HG03378 (cell line): ENCODE results near the gene HEG1.

Experiments
- ATAC-seq: cut with Tn5 transposase; IDR thresholded peaks from one replicate; pipeline ENCODE4 v1.9.1; 2021; ENCODE audit warnings: mild to moderate bottlenecking, moderate library complexity; ENCODE audit not compliant: unreplicated experiment

The HEG1 gene

GRCh38 chr3:124993466-124993865 is 62.3 kb downstream of the HEG1 start:
- ATAC-seq = no peak

- ATAC-seq = no peak
Measured at GRCh38 chr3:124992041-124992440, 63.8 kb downstream of the HEG1 start.

GRCh38 chr3:124986192-124987143 is 69.3 kb downstream of the HEG1 start:
- no peak for ATAC-seq

GRCh38 chr3:124985349-124985748 is 70.4 kb downstream of the HEG1 start:
- ATAC-seq = no peak

GRCh38 chr3:124984754-124985153 is 71.0 kb downstream of the HEG1 start:
- ATAC-seq = no peak

GRCh38 chr3:124982855-124983254 is 72.9 kb downstream of the HEG1 start:
- ATAC-seq = no peak

GRCh38 chr3:124981472-124981871 is 74.3 kb downstream of the HEG1 start:
- ATAC-seq = no peak

GRCh38 chr3:124978627-124979026 is 77.2 kb downstream of the HEG1 start:
- no peak for ATAC-seq

- no peak for ATAC-seq
Measured at GRCh38 chr3:124976383-124976782, 79.4 kb downstream of the HEG1 start.

GRCh38 chr3:124974691-124975090 is 81.1 kb downstream of the HEG1 start:
- ATAC-seq = no peak

- ATAC-seq = no peak
Measured at GRCh38 chr3:124973290-124973689, 82.5 kb downstream of the HEG1 start.

GRCh38 chr3:124972457-124972856 is 83.3 kb downstream of the HEG1 start:
- no peak for ATAC-seq

- no peak for ATAC-seq
Measured at GRCh38 chr3:124969963-124970722, 85.7 kb downstream of the HEG1 start.

- ATAC-seq = no peak
Measured at GRCh38 chr3:124969190-124969589, 86.6 kb downstream of the HEG1 start.

- ATAC-seq = no peak
Measured at GRCh38 chr3:124967964-124968363, 87.8 kb downstream of the HEG1 start.

GRCh38 chr3:124966521-124967445 is 89.0 kb downstream of the HEG1 start:
- no peak for ATAC-seq

- ATAC-seq = no peak
Measured at GRCh38 chr3:124965413-124965812, 90.4 kb downstream of the HEG1 start.

GRCh38 chr3:124964387-124964786 is 91.4 kb downstream of the HEG1 start:
- no peak for ATAC-seq

- ATAC-seq = no peak
Measured at GRCh38 chr3:124963755-124964154, 92.0 kb downstream of the HEG1 start.

GRCh38 chr3:124962403-124962940 is 93.3 kb downstream of the HEG1 start:
- no peak for ATAC-seq

- ATAC-seq = no peak
Measured at GRCh38 chr3:124960698-124961097, 95.1 kb downstream of the HEG1 start.
